Smooth muscle cell (in vitro differentiated cells): Measurements from ENCODE around the gene LMF1. TPM values are rescaled to one million over a fixed set of nuclear protein-coding genes. Genes with fewer than 3 reads are reported as not detected.

Source experiments
- DNase-seq: peaks from one replicate; lab custom pipeline; 2025; ENCODE audit not compliant: unreplicated experiment; lab: John Stamatoyannopoulos, UW
- H2AFZ ChIP-seq: fragments of 200-600 bp; sonication (generic); 2 replicates; pipeline ENCODE4 v1.6.0; 2016; ENCODE audit warnings: antibody characterized with exemption, low read depth, mild to moderate bottlenecking
- H3F3A ChIP-seq: fragments of 200-600 bp; sonication (generic); 2 replicates; pipeline ENCODE4 v1.6.0; 2017; ENCODE audit warnings: antibody characterized with exemption, low read depth
- H3K27ac ChIP-seq: fragments of 200-600 bp; sonication (generic); 2 replicates; pipeline ENCODE4 v1.5.1; 2016; ENCODE audit warnings: low read depth, mild to moderate bottlenecking
- H3K27me3 ChIP-seq: fragments of 200-600 bp; sonication (generic); 2 replicates; pipeline ENCODE4 v1.6.1; 2016; ENCODE audit warnings: low read depth, mild to moderate bottlenecking
- H3K36me3 ChIP-seq: fragments of 200-600 bp; sonication (generic); 2 replicates; pipeline ENCODE4 v1.5.1; 2016; ENCODE audit warnings: low read depth
- H3K4me1 ChIP-seq: fragments of 200-600 bp; sonication (generic); 2 replicates; pipeline ENCODE4 v1.5.1; 2016; ENCODE audit warnings: low read depth
- H3K4me2 ChIP-seq: fragments of 200-600 bp; sonication (generic); 2 replicates; pipeline ENCODE4 v1.6.0; 2016; ENCODE audit warnings: mild to moderate bottlenecking
- H3K4me3 ChIP-seq: fragments of 200-600 bp; sonication (generic); 2 replicates; pipeline ENCODE4 v1.5.1; 2016; ENCODE audit warnings: mild to moderate bottlenecking
- H3K79me2 ChIP-seq: fragments of 200-600 bp; sonication (generic); 2 replicates; pipeline ENCODE4 v1.6.0; 2016; ENCODE audit warnings: low read depth, mild to moderate bottlenecking
- H3K9ac ChIP-seq: fragments of 200-600 bp; sonication (generic); 2 replicates; pipeline ENCODE4 v1.6.0; 2016; ENCODE audit warnings: low read depth
- H3K9me3 ChIP-seq: fragments of 200-600 bp; sonication (generic); replicated peaks from 2 replicates; pipeline ENCODE4 v1.5.1; 2016; ENCODE audit warnings: low read depth
- H4K20me1 ChIP-seq: fragments of 200-600 bp; sonication (generic); 2 replicates; pipeline ENCODE4 v1.6.0; 2016; ENCODE audit warnings: low read depth
- WGBS: methylation state at CpG from one replicate; pipeline ENCODE4 v1.1.7; 2016; ENCODE audit warnings: low lambda C conversion rate; 5-methylcytosine and 5-hydroxymethylcytosine counted together
- polyA plus RNA-seq: library from polyadenylated mRNA; unstranded; fragments of >200 nt; fragmentation: Nextera tagmentation; extraction: Ambion mirVana; gene quantifications from 2 replicates; pipeline ENCODE4 v1.2.1, GENCODE V29; 2016
- total RNA-seq: library from RNA; depleted of rRNA; stranded (reverse); fragments of >200 nt; gene quantifications from 2 replicates; pipeline ENCODE4 v1.2.3, GENCODE V29; 2014
- TF ChIP-seq, protein P1 (sequence below): fragments of 200-600 bp; sonication (generic); IDR thresholded peaks from 2 replicates; pipeline ENCODE4 v1.5.1; 2017; ENCODE audit warnings: borderline replicate concordance, mild to moderate bottlenecking, antibody characterized with exemption; ENCODE audit not compliant: insufficient read depth, poor library complexity, severe bottlenecking

Gene LMF1
- total and polyA plus RNA-seq, 2 experiments from 2014 or later: 25.3 to 29.8 TPM

DNA sequence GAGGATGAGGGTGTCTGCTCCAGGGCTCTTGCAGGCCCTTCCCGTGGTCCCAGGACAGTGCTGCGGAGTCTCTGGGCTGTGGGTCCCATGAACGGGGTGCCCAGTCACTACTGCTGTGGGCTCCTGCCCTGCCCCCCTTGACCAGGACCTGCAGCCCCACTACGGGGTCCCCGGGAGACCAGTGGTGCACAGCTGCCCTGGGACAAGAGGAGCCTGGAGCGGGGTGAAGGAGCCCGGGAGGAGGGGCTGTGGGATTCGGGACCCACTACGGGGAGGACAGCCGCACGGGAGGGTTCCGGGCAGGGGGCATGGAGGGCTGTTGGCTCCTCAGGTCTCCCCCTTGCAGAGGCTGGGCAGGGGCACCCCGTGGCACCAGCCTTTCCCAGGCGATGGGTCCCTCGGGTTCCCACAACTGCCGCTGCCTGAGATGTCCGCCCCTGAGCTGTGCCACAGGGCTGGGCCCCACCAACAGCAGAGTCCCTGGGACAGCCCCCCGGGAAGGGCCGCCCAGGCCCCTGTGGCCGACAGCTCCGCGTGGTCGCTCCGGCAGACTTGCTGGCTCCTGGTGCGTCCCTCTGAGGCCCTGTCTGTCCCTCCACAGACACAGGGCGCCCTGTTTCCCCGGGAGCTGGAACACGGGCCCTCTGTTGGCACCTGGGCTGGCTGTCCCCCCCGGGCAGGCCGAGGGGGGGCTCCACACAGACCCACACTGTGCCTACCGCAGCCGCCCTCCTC is 118.2 kb downstream of the LMF1 start:
- H3K36me3 ChIP-seq: no peaks in the 10 kb centered on the region
- H3K9me3 ChIP-seq: no peaks in the 10 kb centered on the region
- no peaks in the 10 kb centered on the region for H3F3A ChIP-seq
- H3K4me2 ChIP-seq: no peak overlapping the region
- H3K27ac ChIP-seq: no peak overlapping the region
- H3K4me1 ChIP-seq: no peaks in the 10 kb centered on the region
- no peaks in the 10 kb centered on the region for H3K79me2 ChIP-seq
- H3K4me3 ChIP-seq: no peak overlapping the region
- H3K9ac ChIP-seq: no peak overlapping the region
- DNase-seq: no peak
- TF ChIP-seq, protein P1, sequence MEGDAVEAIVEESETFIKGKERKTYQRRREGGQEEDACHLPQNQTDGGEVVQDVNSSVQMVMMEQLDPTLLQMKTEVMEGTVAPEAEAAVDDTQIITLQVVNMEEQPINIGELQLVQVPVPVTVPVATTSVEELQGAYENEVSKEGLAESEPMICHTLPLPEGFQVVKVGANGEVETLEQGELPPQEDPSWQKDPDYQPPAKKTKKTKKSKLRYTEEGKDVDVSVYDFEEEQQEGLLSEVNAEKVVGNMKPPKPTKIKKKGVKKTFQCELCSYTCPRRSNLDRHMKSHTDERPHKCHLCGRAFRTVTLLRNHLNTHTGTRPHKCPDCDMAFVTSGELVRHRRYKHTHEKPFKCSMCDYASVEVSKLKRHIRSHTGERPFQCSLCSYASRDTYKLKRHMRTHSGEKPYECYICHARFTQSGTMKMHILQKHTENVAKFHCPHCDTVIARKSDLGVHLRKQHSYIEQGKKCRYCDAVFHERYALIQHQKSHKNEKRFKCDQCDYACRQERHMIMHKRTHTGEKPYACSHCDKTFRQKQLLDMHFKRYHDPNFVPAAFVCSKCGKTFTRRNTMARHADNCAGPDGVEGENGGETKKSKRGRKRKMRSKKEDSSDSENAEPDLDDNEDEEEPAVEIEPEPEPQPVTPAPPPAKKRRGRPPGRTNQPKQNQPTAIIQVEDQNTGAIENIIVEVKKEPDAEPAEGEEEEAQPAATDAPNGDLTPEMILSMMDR: no peak
- no peaks in the 10 kb centered on the region for H4K20me1 ChIP-seq
- 93% methylated on average over 20 of the region's 32 CpGs for WGBS
- no peaks in the 10 kb centered on the region for H3K27me3 ChIP-seq
- H2AFZ ChIP-seq: no peak overlapping the region

DNA sequence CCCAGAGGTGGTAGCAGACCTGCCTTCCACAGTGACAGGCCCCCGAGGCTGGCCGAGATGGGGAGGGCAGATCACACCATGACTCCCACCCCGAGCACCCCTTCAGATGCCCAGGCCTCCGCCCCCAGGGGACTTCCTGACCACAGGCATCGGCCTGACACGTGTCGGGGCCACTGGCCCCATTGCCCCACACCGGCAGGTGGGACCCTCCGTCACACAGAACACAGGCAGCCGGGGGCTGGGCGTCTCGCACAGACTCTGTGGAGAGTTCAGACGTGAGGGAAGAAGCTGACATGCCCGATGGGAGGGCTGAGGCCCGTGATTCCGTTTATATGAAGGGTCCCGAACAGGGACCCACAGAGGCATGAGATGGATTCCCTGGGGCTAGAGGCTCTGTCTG is 118.9 kb downstream of the LMF1 start:
- Histone ChIP-seq H3K27me3 (no peaks in the 10 kb centered on the region), H3K4me1 (no peaks in the 10 kb centered on the region), H3K9ac (no peak overlapping the region), H3K27ac (no peak overlapping the region), H4K20me1 (no peaks in the 10 kb centered on the region), H3K9me3 (no peaks in the 10 kb centered on the region), H3K4me3 (no peak overlapping the region), H3K79me2 (no peaks in the 10 kb centered on the region), H2AFZ (no peak overlapping the region), H3F3A (no peaks in the 10 kb centered on the region), H3K36me3 (no peaks in the 10 kb centered on the region), H3K4me2 (no peak overlapping the region)
- WGBS: 99% methylated on average over 13 of the region's 17 CpGs
- TF ChIP-seq, protein P1: no peak
- no peak for DNase-seq

DNA sequence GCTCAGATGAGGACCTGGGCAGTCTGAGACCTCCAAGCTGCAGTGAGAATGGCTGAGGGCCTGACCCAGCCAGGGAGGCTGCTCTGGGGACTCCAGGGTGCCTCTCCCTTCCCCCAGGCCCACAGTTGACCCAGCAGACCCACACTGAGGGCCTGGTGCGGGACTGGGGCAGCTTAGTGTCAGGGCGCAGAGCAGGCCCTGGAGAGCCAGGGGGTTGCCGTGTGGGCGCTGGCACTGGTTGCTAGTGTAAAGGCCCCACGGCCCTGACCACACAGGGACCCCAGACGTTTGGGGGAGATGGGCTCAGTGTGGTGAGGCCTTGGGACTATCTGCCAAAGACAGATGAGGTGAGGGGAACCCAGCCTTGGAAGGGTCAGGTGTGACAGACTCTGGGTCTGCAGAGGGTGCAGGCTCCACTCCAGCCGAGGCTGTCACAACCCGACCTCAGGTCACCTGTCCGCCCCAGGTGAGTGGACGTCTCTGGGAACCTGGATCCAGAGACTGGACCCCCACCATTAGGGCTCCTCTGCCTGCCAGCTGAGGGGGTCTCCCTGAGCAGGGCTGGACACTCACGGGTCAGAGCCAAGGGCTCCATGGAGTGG is 119.5 kb downstream of the LMF1 start:
- Histone ChIP-seq H3F3A (no peaks in the 10 kb centered on the region), H3K36me3 (no peaks in the 10 kb centered on the region), H3K27me3 (no peaks in the 10 kb centered on the region), H4K20me1 (no peaks in the 10 kb centered on the region), H3K4me3 (no peak overlapping the region), H3K79me2 (no peaks in the 10 kb centered on the region), H3K4me2 (no peak overlapping the region), H3K27ac (no peak overlapping the region), H3K9me3 (no peaks in the 10 kb centered on the region), H3K9ac (no peak overlapping the region), H2AFZ (no peak overlapping the region), H3K4me1 (no peaks in the 10 kb centered on the region)
- TF ChIP-seq, protein P1: no peak
- 93% methylated on average over 11 of the region's 11 CpGs for WGBS
- DNase-seq: no peak
